Lower lobe of right lung (tissue), 2 donors: ENCODE measurements around the gene C1D. TPM values are rescaled to one million over a fixed set of nuclear protein-coding genes. Genes with fewer than 3 reads are reported as not detected.

Experiments
- ATAC-seq, 2 donors: fragments of 200-7000 bp; cut with Tn5 transposase; one replicate each; pipeline ENCODE4 v1.9.1; 2020 to 2022; ENCODE audit warnings: mild to moderate bottlenecking in 2 of 2, moderate library complexity in 2 of 2
- DNase-seq: peaks from one replicate; pipeline ENCODE4 v3.0.0-alpha.2; 2020
- H3K27ac ChIP-seq: fragments of 200-600 bp; one replicate; pipeline ENCODE4 v1.8.0; 2022
- H3K27me3 ChIP-seq: fragments of 200-600 bp; one replicate; pipeline ENCODE4 v1.8.0; 2022; ENCODE audit warnings: low read depth
- H3K36me3 ChIP-seq: fragments of 200-600 bp; one replicate; pipeline ENCODE4 v1.8.0; 2022; ENCODE audit warnings: mild to moderate bottlenecking
- H3K4me1 ChIP-seq: fragments of 200-600 bp; one replicate; pipeline ENCODE4 v1.8.0; 2022
- H3K4me3 ChIP-seq: fragments of 200-600 bp; one replicate; pipeline ENCODE4 v1.8.0; 2022; ENCODE audit warnings: mild to moderate bottlenecking
- H3K9me3 ChIP-seq: fragments of 200-600 bp; one replicate; pipeline ENCODE4 v1.8.0; 2022
- CTCF ChIP-seq: fragments of 200-600 bp; IDR thresholded peaks from one replicate; pipeline ENCODE4 v1.8.0; 2022; ENCODE audit warnings: antibody characterized with exemption, mild to moderate bottlenecking
- intact Hi-C: fragments of 100-400 bp; cut with DNase I; formaldehyde crosslinking; loops from one replicate; pipeline ENCODE4 v1.11.0; 2022
- total RNA-seq: library from RNA; stranded (reverse); fragmentation: NEBNext Ultra II Directional; extraction: Animal tissue kit (Norgen Biotek cat#: 25700); gene quantifications from one replicate; pipeline ENCODE4 v1.2.1, GENCODE V29; 2021
- donor health status: DM: no; HTN: yes; CAD: no; lungs with severe emphysema.

The C1D gene
- total RNA-seq, 1 donor from 2014 or later = 21.5 TPM

- Histone ChIP-seq H3K4me1 (no peaks in the 10 kb centered on the region), H3K4me3 (no peak overlapping the region), H3K27me3 (no peaks in the 10 kb centered on the region), H3K36me3 (peaks cover 19% of the 10 kb centered on the region), H3K9me3 (no peaks in the 10 kb centered on the region), H3K27ac (no peak overlapping the region)
- intact Hi-C loops = no loop called here
- no peak for TF ChIP-seq CTCF
- DNase-seq (no peak), ATAC-seq (no peak)
These were observed 17.5 kb downstream of the C1D start for GRCh38 chr2:68045342-68045741.

GRCh38 chr2:68044099-68044498 lies 18.7 kb downstream of the C1D start:
- Histone ChIP-seq H3K4me3 (no peak overlapping the region), H3K9me3 (no peaks in the 10 kb centered on the region), H3K36me3 (peaks cover 19% of the 10 kb centered on the region), H3K27ac (no peak overlapping the region), H3K27me3 (no peaks in the 10 kb centered on the region), H3K4me1 (no peaks in the 10 kb centered on the region)
- ATAC-seq = no peak
- DNase-seq = no peak
- intact Hi-C loops = no loop called here
- TF ChIP-seq CTCF = no peak

GRCh38 chr2:68043695-68044094 lies 19.1 kb downstream of the C1D start:
- no peak for DNase-seq
- H3K27ac ChIP-seq = no peak overlapping the region
- no peaks in the 10 kb centered on the region for H3K27me3 ChIP-seq
- ATAC-seq = no peak
- no peak for TF ChIP-seq CTCF
- intact Hi-C loops = no loop called here
- no peak overlapping the region for H3K4me3 ChIP-seq
- no peaks in the 10 kb centered on the region for H3K4me1 ChIP-seq
- peaks cover 19% of the 10 kb centered on the region for H3K36me3 ChIP-seq
- no peaks in the 10 kb centered on the region for H3K9me3 ChIP-seq

GRCh38 chr2:68043032-68043431 lies 19.8 kb downstream of the C1D start:
- intact Hi-C loops = no loop called here
- ATAC-seq (no peak), DNase-seq (no peak)
- no peaks in the 10 kb centered on the region for H3K9me3 ChIP-seq
- no peak overlapping the region for H3K4me3 ChIP-seq
- H3K27ac ChIP-seq = no peak overlapping the region
- H3K4me1 ChIP-seq = no peaks in the 10 kb centered on the region
- TF ChIP-seq CTCF = no peak
- no peaks in the 10 kb centered on the region for H3K27me3 ChIP-seq
- H3K36me3 ChIP-seq = peaks cover 19% of the 10 kb centered on the region

GRCh38 chr2:68041704-68042245 lies 21.0 kb downstream of the C1D start:
- no peak overlapping the region for H3K27ac ChIP-seq
- no peaks in the 10 kb centered on the region for H3K27me3 ChIP-seq
- peaks cover 13% of the 10 kb centered on the region for H3K36me3 ChIP-seq
- DNase-seq = no peak
- ATAC-seq = no peak
- H3K9me3 ChIP-seq = no peaks in the 10 kb centered on the region
- no peak overlapping the region for H3K4me3 ChIP-seq
- TF ChIP-seq CTCF = no peak
- no peaks in the 10 kb centered on the region for H3K4me1 ChIP-seq
- intact Hi-C loops = no loop called here

GRCh38 chr2:68040078-68040477 lies 22.7 kb downstream of the C1D start:
- ATAC-seq (no peak), DNase-seq (no peak)
- no peaks in the 10 kb centered on the region for H3K27me3 ChIP-seq
- no peaks in the 10 kb centered on the region for H3K9me3 ChIP-seq
- intact Hi-C loops = no loop called here
- no peaks in the 10 kb centered on the region for H3K36me3 ChIP-seq
- H3K4me3 ChIP-seq = no peak overlapping the region
- no peak overlapping the region for H3K27ac ChIP-seq
- TF ChIP-seq CTCF = no peak
- H3K4me1 ChIP-seq = no peaks in the 10 kb centered on the region
